ENCODE data around the gene TP53I11. TPM values are rescaled to one million over a fixed set of nuclear protein-coding genes. Genes with fewer than 3 reads are reported as not detected.

TP53I11 gene
- total RNA-seq, 3 donors from 2014 or later (not counting 1 experiment from before 2014, with no cell fraction given), result 3.7 to 13.9 (median 9.2) TPM

GRCh38 chr11:44942029-44942955 lies 8.4 kb downstream of the TP53I11 start:
- no peak overlapping the region for H3K4me3 ChIP-seq (ENCODE audit: low read length)
- H3K27me3 ChIP-seq (ENCODE audit: control insufficient read depth, insufficient read depth, low read length), result no peaks in the 10 kb centered on the region
- no peak for ATAC-seq
- WGBS (ENCODE audit: insufficient coverage), result 80% methylated on average over 10 of the region's 10 CpGs
- Mint-ChIP-seq H3K4me3 (no peak overlapping the region), H3K4me1 (peaks cover 9 to 10% of the 10 kb centered on the region in 2 donors), H3K9me3 (no peaks in the 10 kb centered on the region), H3K27ac (peak overlapping the region in 1 of 2 donors; percentile 74), H3K36me3 (no peaks in the 10 kb centered on the region), H3K27me3 (ENCODE audit: low read depth in 2 of 2) (peaks cover 0 to 20% of the 10 kb centered on the region in 2 donors)
- H3K9me3 ChIP-seq (ENCODE audit: control insufficient read depth, insufficient read depth, low read length), result no peaks in the 10 kb centered on the region
- no peaks in the 10 kb centered on the region for H3K36me3 ChIP-seq (ENCODE audit: control insufficient read depth, insufficient read depth, low read length)
- intact Hi-C loops (cut with micrococcal nuclease), result no loop called here
- TF ChIP-seq CTCF (IDR thresholded peaks at IDR 0.05), result no peak
- no peak for DNase-seq
- H3K4me1 ChIP-seq (ENCODE audit: control insufficient read depth, insufficient read depth, low read length), result peaks cover 29% of the 10 kb centered on the region
- H3K27ac ChIP-seq (ENCODE audit: low read length), result no peak overlapping the region

GRCh38 chr11:44941259-44942021 lies 9.2 kb downstream of the TP53I11 start:
- Histone ChIP-seq H3K27me3 (ENCODE audit: control insufficient read depth, insufficient read depth, low read length) (no peaks in the 10 kb centered on the region), H3K27ac (ENCODE audit: low read length) (no peak overlapping the region), H3K4me1 (ENCODE audit: control insufficient read depth, insufficient read depth, low read length) (peaks cover 33% of the 10 kb centered on the region), H3K36me3 (ENCODE audit: control insufficient read depth, insufficient read depth, low read length) (no peaks in the 10 kb centered on the region), H3K4me3 (ENCODE audit: low read length) (no peak overlapping the region), H3K9me3 (ENCODE audit: control insufficient read depth, insufficient read depth, low read length) (no peaks in the 10 kb centered on the region)
- no peak for TF ChIP-seq CTCF (IDR thresholded peaks at IDR 0.05)
- H3K4me3 Mint-ChIP-seq, result no peak overlapping the region
- peaks cover 9 to 13% of the 10 kb centered on the region in 2 donors for H3K4me1 Mint-ChIP-seq
- no peaks in the 10 kb centered on the region for H3K36me3 Mint-ChIP-seq
- WGBS (ENCODE audit: insufficient coverage), result 86% methylated on average over 12 of the region's 12 CpGs
- no peaks in the 10 kb centered on the region for H3K9me3 Mint-ChIP-seq
- H3K27ac Mint-ChIP-seq, result peak overlapping the region in 1 of 2 donors; percentile 74
- no peak for ATAC-seq
- no peak for DNase-seq
- intact Hi-C loops (cut with micrococcal nuclease), result no loop called here
- peaks cover 0 to 20% of the 10 kb centered on the region in 2 donors for H3K27me3 Mint-ChIP-seq (ENCODE audit: low read depth in 2 of 2)

GRCh38 chr11:44940835-44941234 lies 9.8 kb downstream of the TP53I11 start:
- H3K4me3 Mint-ChIP-seq, result no peak overlapping the region
- no peaks in the 10 kb centered on the region for H3K9me3 Mint-ChIP-seq
- ATAC-seq (no peak), DNase-seq (no peak)
- Histone ChIP-seq H3K27ac (ENCODE audit: low read length) (no peak overlapping the region), H3K36me3 (ENCODE audit: control insufficient read depth, insufficient read depth, low read length) (no peaks in the 10 kb centered on the region), H3K4me3 (ENCODE audit: low read length) (no peak overlapping the region), H3K9me3 (ENCODE audit: control insufficient read depth, insufficient read depth, low read length) (no peaks in the 10 kb centered on the region), H3K4me1 (ENCODE audit: control insufficient read depth, insufficient read depth, low read length) (peaks cover 35% of the 10 kb centered on the region), H3K27me3 (ENCODE audit: control insufficient read depth, insufficient read depth, low read length) (no peaks in the 10 kb centered on the region)
- intact Hi-C loops (cut with micrococcal nuclease), result no loop called here
- H3K36me3 Mint-ChIP-seq, result no peaks in the 10 kb centered on the region
- H3K27me3 Mint-ChIP-seq (ENCODE audit: low read depth in 2 of 2), result peaks cover 0 to 20% of the 10 kb centered on the region in 2 donors
- WGBS (ENCODE audit: insufficient coverage), result 94% methylated on average over 9 of the region's 9 CpGs
- peaks cover 9 to 14% of the 10 kb centered on the region in 2 donors for H3K4me1 Mint-ChIP-seq
- no peak for TF ChIP-seq CTCF (IDR thresholded peaks at IDR 0.05)
- H3K27ac Mint-ChIP-seq, result no peak overlapping the region

Measured in natural killer cell (primary cell).